COLO829 (cell line): Measurements from ENCODE around the gene ARHGAP32.

Source experiments
- DNase-seq: peaks from one replicate; pipeline ENCODE4 v3.0.0; 2012; ENCODE audit warnings: low spot score

The ARHGAP32 gene

DNA sequence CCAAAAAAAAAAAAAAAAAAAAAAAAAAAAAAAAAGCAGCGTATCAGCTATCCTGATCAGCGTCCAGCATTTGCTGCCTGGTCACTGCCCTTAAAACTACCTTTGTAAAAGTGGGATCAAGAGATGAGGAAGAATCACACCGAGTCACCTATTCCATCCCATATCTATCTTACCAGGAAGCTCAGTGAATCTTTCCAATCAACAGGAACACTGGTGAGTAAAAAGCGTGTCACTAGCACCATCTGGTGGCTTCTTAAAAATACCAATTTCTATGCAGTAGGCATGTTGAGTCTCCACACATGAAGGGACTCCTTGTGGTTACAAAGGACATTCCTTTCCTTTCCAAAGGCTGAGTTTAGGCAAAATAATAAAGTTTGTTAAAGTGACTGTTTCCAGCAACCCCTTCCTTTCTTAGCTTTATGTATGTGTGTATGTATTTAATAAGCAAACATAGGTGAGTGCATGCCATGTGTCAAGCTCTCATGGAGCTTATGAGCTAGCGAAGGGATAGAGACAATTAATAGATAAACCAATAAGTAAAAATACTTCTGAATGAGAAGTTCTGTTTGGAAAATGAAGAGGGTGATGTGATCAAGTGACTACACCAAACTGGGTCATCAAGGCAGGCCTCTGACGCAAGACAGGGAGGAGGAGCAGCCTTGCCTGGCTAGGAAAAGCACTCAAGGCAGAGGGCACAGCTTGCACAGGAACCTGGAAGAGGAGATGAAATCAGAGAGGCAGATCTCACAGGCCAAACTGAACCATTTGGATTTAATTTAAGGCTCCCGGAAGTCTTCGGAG, 235.5 kb downstream of the ARHGAP32 start:
- DNase-seq: peak; percentile 76

DNA sequence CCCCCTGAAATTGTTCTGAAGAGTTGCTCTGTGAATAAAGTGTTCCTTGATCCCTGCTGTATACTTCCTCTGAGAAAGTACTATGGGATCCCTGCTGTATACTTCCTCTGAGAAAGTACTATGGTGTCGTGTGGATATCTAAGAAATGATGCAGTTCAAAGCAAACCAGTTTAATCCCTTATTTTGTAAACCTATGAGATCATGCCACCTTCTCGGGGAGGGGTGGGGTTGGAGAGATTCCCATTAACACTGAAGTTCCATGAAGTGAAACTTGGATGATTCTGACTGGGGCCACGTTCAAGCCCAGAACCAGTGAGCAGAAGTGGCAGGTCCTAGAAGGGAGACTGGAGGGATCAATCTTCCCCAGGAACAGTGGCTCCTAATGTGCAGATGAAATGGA, 236.5 kb downstream of the ARHGAP32 start:
- DNase-seq: no peak

DNA sequence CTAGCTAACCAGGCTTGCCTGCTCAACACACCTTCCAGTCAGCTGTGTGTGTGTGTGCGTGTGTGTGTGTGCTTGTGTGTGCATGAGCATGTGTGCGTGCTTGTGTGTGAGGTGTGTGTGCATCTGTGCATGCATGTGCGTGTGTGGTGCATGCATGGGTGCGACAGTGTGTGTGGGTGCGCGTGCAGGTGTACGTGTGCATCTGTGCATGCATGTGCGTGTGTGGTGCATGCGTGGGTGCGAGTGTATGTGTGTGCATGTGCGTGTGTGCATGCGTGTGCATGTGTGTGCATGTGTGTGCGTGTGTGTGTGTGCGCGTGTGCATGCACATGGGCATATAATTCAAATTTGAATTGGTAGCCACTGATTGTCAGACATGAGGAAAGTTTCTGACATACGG, 239.0 kb downstream of the ARHGAP32 start:
- no peak for DNase-seq

DNA sequence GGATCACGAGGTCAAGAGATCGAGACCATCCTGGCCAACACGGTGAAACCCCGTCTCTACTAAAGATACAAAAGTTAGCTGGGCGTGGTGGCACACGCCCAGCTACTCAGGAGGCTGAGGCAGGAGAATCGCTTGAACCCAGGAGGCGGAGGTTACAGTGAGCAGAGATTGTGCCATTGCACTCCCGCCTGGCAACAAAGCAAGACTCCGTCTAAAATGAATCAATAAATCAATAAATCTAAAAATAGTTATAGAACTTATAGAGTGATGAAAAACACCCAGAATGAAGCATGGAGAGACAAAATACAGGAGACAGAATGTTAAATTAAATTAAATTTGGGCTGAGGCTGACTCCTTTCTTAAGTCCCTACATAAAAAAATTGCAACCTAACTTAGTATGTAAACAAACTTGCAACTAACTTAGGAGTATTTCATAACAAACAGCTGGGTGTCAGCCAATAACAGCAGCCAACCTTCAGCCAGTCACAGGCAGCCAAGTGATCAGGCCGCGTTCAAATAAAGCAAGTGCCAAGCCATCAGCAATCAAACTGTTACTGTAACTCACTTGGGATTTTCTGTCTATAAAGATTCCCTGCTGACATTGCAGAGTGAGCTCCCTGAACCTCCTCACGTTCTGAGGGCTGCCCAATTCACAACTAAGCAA, 242.2 kb downstream of the ARHGAP32 start:
- DNase-seq: no peak

DNA sequence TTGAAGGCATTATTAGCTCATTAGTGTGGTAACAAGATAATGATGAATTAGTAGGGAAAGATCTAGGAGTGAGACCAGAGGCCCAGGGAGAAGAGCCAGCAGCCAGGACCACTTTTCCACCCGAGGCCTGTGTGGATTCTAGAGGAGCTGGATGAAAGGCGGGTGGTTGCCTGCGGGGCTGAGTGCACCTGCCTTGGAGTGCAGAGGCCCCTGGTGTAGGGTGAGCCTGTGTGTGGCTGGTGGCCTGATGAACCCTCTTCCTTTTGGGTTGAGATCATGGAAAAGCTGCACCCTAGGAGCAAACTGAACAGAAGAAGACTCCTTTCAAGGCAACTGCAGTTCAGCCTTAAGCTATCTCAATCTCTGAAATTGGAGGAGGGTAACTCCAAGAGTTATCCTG, 243.5 kb downstream of the ARHGAP32 start:
- DNase-seq: no peak

DNA sequence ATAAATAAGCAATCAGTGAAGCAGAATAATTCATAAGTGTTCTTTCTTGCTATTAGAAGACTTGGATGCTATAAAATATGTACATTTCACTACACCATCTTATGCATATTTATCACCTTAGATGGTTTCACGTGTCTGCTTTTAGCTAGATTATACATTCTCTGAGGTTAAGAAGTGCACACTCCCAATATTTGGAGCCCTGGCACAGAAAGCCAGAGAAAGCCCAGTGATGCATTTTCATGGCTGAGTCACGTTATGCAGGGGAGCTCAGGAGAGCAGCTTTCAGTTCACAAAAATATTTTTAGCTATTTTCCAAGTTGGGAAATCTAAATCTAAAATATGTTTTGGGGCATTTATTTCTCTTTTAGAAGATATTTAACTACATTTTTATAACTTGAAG, 244.4 kb downstream of the ARHGAP32 start:
- no peak for DNase-seq

DNA sequence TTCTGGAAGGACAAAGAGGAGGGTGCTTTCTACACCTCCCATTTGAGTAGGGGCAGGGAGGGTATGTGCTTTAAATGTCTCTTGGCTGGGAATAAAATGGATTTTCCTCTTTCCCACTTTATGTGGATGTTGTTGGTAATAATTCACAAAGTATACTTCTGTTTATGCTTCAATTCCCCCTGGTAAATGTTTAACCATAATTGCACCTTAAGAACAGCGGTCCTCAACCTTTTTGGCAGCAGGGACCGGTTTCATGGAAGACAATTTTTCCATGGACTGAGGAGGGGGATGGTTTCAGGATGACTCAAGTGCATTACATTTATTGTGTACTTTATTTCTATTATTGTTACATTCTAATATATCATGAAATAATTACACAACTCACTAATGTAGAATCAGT, 245.5 kb downstream of the ARHGAP32 start:
- DNase-seq: no peak

DNA sequence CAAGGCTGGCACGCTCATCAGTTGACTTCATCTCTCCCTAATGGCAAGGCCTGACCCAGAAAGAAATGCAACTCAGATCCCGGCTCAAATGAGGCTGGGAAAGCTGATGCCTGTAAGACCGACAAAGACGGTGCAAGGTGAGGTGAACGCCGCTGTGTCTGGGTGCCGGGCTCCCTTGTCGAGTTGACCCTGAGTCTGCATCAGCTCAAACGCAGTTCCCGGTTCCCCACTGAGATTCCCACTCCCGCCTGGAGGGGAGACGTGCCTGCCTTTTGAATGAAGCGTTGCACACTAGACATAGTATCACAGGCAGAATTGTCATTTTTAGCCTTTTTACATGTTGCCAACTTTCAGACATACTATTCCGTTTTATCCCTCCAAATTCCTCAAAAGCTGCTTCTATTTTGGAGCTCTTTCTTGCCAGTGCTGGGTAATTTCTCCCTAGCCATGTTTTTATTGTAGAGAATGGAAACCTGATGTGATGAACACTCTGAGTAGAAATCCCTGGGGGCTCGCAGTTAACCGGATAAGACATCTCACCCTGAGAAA, 248.6 kb downstream of the ARHGAP32 start:
- DNase-seq: no peak

DNA sequence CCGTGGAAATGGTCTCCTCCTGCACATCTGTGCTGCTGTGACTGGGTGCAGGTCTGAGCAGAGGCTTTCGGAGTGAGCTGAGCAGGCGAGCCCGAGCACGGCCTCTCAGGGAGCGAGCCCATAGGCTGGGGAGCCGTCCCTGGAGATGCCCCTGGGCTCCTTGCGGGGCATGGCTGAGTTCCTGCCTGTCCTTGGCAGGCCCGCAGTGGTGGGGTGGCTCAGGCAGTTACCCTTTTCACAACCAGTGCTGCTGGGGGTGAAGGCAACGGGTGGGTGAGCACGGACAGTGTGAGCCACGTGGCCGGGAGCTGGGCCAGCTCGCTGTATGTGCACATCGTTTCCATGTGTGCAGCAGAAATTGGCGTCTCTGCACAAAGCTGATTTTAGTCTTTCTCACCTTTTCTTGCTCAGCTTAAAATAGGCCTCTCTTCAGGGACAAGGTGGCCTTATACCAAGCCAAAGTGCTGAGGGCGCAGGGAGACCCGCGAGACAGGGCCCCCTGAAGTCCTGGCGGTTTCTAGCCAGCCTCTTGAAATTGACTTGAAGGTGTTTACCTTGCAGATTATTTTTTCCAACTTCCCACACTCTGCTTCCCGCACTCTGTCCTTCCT, 249.2 kb downstream of the ARHGAP32 start, which contains the start of gene TP53AIP1:
Gene TP53AIP1 (minus strand): TSS at position 55 of the 611 bp plus-strand sequence. CDS start 5,053 bp downstream, outside the sequence.
- DNase-seq: no peak

DNA sequence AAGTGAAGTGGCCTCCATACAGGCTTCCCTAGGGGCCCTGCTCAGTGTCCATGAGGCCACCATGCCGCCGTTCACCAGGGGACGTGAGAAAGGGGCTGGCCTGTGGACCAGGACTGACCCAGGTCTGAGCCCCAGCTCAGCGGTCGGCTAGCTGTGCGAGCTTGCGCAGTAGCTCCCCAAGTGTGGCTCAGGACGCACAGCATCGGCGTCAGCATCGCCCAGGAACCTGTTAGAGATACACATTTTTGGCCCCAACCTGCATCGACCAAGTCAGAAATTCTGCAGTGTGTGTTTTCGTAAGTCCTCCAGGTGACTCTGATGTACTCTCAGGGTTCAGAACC, 249.9 kb downstream of the ARHGAP32 start:
- no peak for DNase-seq

DNA sequence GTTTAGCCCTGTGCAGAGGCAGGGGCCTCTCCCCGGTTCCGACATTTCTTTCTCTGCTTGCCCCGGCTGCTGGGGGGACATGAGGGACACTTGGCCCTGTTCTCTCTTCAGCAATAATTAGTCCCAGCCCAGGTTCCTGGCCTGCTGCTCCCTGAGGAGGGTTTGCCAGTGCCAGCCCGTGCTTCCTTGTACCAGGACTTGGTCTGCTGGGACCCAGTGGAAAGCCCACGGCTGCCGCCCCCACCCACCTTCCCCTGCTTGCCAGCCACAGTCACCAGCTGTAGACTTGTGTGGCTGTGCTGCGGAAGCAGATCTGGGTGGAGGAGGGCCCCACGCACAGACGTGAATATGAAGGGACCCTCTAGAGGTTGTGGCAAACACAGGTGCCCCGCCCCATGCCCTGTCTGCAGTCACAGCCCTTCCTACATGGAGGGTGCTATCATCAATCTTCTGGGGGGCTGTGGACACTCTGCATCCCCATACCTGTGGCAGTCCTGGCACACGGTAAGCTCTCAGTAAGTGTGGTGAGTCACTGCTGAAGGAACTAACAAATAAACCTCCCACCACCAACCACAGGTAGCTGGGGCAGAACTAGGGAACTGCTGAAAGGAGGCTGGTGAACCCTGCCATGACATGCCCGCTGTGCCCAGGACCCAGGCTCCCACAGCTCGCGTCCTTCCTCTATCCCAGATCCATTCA, 250.4 kb downstream of the ARHGAP32 start:
- DNase-seq: no peak

DNA sequence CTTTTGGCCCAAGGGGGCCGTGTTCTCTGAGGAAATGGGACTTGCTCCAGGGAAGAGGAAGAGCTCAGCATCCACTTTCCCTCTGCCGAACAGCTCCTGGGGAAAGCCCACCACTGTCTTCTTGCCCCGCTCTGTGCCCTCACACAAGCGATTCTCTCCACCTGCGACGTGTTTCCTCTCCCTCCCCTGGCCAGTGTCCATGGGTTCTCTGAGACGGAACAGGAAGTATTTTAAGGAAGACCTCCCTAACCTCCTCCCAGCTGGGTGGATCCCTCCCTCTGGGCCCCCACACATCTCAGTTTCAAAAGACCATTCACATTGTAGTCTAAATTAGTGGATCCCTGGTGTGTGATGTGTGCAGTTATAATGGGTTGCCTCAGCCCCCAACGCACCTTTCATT, 251.0 kb downstream of the ARHGAP32 start:
- DNase-seq: no peak

DNA sequence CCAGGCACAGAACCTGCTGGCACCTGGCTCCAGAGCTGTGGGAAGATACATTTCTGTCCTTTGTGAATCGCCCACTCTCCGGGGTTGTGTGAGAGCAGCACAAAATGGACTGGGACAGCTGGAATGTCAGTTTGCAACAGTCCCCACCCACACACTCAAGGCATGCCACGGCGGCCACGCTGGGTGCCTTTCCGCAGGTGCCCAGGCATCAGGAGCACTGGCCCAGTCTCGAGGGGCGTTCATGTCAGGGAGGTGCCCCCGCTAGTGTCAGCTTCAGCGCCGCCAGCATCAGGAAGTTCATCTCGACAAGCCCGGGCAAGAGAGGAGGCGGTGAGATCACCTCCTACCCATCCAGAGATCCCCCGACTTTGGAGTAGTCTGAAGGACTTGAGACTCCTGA, 251.5 kb downstream of the ARHGAP32 start:
- no peak for DNase-seq

DNA sequence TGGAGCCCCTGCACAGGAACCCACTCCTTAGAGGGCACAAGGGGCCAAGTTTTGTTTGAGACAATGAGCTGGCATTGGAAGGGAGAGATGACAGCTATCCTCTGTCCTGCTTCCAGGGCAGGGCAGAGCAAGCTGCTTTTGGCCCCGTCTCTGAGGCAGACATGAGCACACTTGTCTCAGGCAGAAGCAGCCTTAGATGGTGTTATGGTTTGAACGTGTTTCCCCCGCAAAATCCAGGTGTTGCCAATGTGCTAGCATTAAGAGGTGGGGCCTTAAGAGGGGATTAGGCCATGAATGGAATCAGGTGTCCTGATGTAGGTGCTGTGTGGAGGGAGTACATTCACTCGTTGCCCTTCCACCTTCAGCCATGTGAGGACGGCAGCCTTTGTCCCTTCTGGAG, 252.0 kb downstream of the ARHGAP32 start:
- DNase-seq: no peak

DNA sequence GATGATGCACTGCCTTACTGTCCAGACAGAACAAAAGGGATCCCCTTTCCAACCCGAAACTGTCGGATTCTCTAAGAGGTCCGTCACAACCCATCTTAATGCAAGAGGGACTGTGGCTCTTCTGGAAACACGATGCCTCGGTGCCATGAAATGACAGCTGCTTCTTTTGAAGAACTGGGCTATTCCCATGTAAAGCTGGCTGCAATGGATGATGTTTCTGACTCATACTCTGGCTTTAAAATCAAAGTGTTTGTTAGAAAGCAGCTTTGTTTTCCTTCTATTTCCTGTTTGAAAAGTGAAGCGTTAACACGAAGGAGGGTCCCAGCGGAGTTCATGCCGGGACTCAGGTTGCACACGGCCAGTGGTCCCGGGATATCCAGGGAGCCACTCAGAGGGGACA, 252.5 kb downstream of the ARHGAP32 start:
- peak; percentile 49 for DNase-seq

DNA sequence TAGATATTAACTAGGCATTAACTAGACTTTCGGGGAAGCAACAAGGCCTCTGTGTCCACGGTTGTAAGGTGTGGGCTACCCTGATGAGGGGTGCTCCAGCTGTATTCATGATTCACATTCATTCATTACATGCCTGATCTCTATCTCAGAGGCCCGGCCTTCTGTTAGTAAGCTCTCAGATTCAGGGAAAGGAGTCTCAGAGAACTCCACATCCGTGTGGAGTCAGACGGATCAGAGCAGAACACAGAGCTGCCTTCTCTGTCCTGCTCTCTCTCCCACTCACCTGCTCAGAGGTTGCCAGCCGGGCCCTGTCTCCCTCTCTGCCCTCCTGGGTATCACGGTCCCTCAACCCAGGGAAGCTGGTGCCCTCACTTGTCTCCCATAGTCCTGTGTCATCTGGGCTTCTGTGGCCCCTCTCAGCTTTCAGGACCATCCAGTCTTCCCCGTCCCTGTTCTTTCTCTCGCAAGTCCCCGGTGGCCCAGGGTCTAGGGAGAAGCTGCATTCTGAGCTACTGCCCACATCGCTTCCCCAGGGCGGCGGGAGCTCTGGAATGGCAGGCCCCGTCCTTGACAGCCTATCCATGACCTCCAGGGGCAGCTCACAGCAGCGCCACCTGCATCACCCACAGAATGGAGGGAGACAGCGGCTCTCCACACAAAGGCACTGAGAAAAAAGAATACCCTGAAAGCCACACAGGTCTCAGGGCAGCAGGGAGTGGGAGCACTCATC, 253.8 kb downstream of the ARHGAP32 start:
- DNase-seq: no peak

DNA sequence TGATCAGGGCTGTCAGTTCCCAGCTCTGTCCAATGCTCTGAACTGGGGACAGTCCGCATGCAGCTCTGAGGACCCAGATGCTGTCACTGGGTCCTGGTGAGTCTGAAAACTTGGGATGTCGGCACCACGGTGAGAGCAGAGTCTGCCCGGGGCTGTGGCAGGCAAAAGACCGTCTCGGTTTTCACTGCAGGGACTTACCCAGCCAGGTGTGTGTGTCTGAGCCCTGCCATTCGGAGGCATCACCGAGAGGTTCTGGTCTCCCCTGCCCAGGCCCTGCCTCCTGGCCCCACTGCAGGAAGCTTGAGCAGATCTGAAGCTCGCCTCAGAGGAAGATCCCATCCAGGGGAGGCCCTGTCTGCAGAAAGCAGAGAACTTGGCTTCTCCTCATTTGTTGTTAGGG, 254.6 kb downstream of the ARHGAP32 start:
- DNase-seq: no peak

DNA sequence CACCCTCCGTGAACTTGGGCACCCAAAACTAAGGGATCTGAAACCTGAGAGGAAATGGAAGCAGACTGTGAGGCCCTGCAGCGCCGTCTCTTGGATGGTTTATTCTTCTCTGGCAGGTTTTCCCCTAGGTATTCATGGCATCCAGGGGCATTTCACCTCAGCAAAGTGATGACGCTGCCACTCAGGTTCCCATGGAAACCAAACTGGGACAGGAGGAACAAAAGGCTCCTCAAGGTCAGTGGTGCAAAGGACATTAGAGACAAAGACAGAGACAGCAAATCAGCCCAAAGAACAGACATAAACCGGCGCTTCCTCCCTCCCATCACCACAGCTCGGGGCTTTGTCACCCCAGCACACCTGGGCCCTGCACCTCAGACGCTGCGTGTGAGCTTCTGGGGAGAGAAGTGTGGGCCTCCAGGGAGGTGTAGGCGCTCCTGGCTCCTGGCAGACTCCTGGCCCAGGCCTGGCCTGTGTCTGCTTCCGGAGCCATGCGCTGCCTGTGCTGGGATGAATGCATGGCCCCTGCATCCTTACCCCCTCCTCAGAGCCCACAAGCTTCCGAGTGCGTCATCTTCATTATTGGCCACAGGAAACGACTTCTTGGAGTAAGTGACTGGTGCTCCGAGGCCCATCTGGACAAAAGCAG, 255.4 kb downstream of the ARHGAP32 start:
- no peak for DNase-seq

DNA sequence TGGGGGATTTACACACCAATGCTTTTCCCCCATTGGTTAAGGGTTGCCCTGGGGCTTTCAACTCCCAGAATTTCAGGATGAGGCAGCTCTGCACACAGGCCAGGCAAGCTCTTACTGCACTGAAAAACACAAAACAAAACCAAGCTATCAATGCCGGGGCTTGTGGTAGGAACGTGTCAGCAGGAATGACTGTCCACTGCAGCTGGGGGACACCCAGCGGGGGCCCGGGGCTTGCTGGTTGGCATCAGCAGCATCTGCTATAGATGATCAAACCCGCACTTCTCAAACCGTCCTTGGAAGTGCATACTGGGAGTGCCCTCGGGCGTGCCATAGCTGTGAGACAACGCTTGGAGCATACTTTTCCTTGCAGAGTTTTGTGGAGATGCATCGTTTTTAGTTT, 257.2 kb downstream of the ARHGAP32 start:
- no peak for DNase-seq

DNA sequence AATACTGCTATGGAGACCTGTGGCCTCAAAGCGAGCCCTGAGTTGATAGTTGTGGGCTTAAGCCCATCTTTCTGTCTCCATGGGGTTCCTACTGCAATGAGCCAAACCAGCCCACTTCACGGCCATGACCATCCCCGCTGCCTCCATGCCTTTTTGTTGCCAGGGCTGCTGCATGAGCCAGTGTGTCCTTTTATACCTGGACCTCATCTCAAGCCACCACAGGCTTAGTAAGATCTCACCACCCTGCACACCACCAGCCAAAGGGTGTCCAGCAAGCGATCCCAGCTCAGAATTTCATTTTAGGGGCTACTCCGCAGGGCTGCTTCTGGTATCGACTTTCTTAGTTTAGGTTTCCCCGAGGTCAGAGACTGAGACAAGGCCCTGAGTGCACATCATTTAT, 257.8 kb downstream of the ARHGAP32 start:
- no peak for DNase-seq

DNA sequence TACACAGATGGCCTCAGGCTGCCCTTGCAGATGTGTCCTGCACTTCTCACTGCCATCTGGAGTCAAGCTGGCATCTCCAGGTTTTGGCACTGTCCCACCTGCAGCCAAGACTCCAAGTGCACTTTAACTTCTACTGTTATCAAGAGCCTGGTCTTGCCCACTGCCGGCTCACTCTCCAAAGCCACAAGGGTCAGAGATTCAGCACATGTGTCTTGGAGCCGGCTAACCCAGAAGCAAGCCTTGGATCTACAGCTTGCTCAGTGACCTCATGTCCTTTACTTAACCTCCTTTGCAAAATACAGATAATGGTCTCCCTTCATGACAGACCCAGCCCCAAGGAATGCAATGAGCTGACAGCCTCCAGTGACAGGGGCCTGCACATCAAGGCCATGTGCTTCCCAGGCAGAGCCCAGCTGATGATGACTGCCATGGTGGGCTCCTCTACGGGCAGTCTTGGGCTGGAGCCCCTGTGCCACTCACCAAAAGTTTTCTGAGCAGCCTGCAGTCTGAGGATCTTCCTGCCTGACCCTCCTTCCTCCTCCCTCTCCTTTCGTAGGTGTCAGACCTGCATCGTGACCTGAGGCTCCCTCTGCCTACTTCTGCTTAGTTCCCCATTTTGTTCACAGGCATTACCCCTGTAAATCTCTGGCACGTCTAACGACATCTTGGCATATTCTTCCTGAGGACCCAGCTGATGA, 258.5 kb downstream of the ARHGAP32 start:
- no peak for DNase-seq
